H1 (cell line): ENCODE data around the gene GRIN3A. TPM values are rescaled to one million over a fixed set of nuclear protein-coding genes. Genes with fewer than 3 reads are reported as not detected.

Experiments used
- CTBP2 ChIP-seq: IDR thresholded peaks from 2 replicates; pipeline ENCODE4 v1.7.0; 2011; ENCODE audit warnings: borderline replicate concordance, mild to moderate bottlenecking, moderate library complexity, mixed read lengths, low read length; ENCODE audit not compliant: insufficient read depth, insufficient read length
- polyA plus RNA-seq, 7 experiments: library from polyadenylated mRNA; depleted of rRNA in 3 of 7; stranded (reverse) in 5 of 7; unstranded in 2 of 7; fragments of >200 nt in 5 of 7; fragments of 200-250 nt in 2 of 7; gene quantifications; 1 replicate in 5 of 7; 2 replicates in 1 of 7; 4 replicates in 1 of 7; pipeline versions ENCODE4 v1.2.1 to v1.2.3, GENCODE V29; 2011 to 2013; ENCODE audit warnings: missing spikeins in 2 of 7, mixed read lengths in 2 of 7
- total RNA-seq: library from RNA; stranded (reverse); fragmentation: NEBNext Ultra II Directional; extraction: Animal tissue kit (Norgen Biotek cat#: 25700); gene quantifications from 2 replicates; pipeline ENCODE4 v1.2.1, GENCODE V29; 2021

The GRIN3A gene
- total and polyA plus RNA-seq, 2 of the 8 experiments (the other 6 are each of a cell fraction or from before 2014, with no cell fraction given), result 0.04 TPM; not detected in 1

- TF ChIP-seq CTBP2, result no peak
Observed at GRCh38 chr9:101593345-101593744, 145.1 kb downstream of the GRIN3A start (continued).
